Cardiac fibroblast (primary cell): Measurements from ENCODE around the gene MPHOSPH6.

Source experiments
- DNase-seq, 2 donors: peaks; one replicate each; pipeline versions ENCODE4 v3.0.0 to v3.0.0-alpha.2; 2010; ENCODE audit warnings: low read depth in 2 of 2
- H3K4me3 ChIP-seq, 2 donors: replicated peaks in 1 of 2; 1 replicate in 1 of 2; 2 replicates in 1 of 2; pipeline ENCODE4 v1.5.1; 2011; ENCODE audit warnings: low read depth in 2 of 2, low read length in 2 of 2, mild to moderate bottlenecking in 2 of 2, moderate library complexity in 1 of 2
- CTCF ChIP-seq: IDR thresholded peaks from one replicate; pipeline ENCODE4 v1.5.1; 2011; ENCODE audit warnings: low read depth, mild to moderate bottlenecking, low read length, inconsistent platforms

MPHOSPH6 gene

DNA sequence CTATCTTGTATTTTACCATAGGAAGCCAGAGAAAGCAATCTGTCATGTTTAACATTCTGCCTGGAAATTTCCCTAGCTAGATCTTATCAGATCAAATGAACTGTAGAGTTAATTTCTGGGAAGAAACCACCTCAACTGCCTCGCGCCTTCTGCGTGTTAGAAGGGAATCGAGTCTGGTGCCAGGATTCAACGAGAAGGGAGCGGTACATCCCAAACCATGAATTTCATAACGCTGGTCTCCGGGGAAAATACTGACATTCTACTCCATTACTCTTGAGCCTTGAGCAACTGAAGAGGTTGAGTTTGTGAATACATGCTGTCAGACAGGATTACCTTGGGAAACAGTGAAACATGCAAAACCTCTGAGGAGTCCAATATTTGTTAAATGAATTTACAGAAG lies 35.2 kb downstream of the MPHOSPH6 start:
- H3K4me3 ChIP-seq, result no peak overlapping the region
- TF ChIP-seq CTCF, result no peak
- no peak for DNase-seq

GRCh38 chr16:82133798-82134197 lies 36.2 kb downstream of the MPHOSPH6 start:
- DNase-seq, result no peak
- no peak overlapping the region for H3K4me3 ChIP-seq
- TF ChIP-seq CTCF, result no peak

DNA sequence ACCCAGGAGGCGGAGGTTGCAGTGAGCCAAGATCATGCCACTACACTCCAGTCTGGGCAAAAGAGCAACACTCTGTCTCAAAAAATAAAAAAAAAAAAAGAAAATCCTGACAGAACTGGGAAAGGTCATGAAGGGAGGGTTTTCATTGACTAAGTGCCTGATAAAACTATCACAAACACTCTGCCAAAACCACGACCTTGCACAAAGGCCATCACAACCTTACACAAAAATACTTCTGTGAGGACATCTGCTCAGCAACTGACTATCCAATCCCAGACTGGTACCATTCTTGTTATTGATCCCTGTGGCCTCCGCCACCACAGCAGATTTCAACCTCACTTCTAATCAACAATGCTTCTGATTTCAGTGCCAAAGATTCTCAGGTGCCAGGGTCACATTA lies 40.1 kb downstream of the MPHOSPH6 start:
- TF ChIP-seq CTCF, result no peak
- H3K4me3 ChIP-seq, result no peak overlapping the region
- DNase-seq, result no peak

- no peak overlapping the region for H3K4me3 ChIP-seq
- no peak for TF ChIP-seq CTCF
- DNase-seq, result no peak
Observed at GRCh38 chr16:82124651-82125050, 45.4 kb downstream of the MPHOSPH6 start.

GRCh38 chr16:82119405-82119804 lies 50.6 kb downstream of the MPHOSPH6 start:
- DNase-seq, result no peak
- H3K4me3 ChIP-seq, result no peak overlapping the region
- no peak for TF ChIP-seq CTCF

- no peak overlapping the region for H3K4me3 ChIP-seq
- no peak for TF ChIP-seq CTCF
- DNase-seq, result no peak
Observed at GRCh38 chr16:82118749-82119148, 51.3 kb downstream of the MPHOSPH6 start.

DNA sequence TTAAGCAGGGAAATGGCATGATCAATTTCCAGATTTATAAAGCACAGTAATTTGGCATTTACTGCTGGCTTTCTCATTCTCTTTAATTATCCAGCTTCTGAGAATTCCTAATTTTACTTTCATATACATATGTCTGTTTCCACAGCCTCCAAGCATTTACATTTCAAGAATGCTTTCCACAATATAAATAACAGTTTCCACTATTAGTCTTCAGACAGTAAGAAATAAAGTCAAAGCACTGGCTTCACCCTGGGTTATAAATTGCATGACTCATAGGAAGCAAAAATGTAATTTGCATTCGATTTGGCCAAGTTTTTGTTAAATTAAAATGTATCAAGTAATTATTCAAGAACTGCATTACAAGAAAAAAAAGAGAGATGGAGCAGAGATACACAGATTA lies 53.5 kb downstream of the MPHOSPH6 start:
- no peak overlapping the region for H3K4me3 ChIP-seq
- TF ChIP-seq CTCF, result no peak
- no peak for DNase-seq
